GM19467 (cell line): ENCODE data around the gene CNTNAP2.

ENCODE experiments used
- ATAC-seq: cut with Tn5 transposase; IDR thresholded peaks from one replicate; pipeline ENCODE4 v1.9.1; 2021; ENCODE audit warnings: mild to moderate bottlenecking, moderate library complexity; ENCODE audit not compliant: unreplicated experiment

The CNTNAP2 gene

GRCh38 chr7:148107443-148108127 lies 1991.0 kb downstream of the CNTNAP2 start:
- ATAC-seq, result no peak

- no peak for ATAC-seq
These were observed 1991.8 kb downstream of the CNTNAP2 start for GRCh38 chr7:148108381-148108780.

- no peak for ATAC-seq
These were observed 1993.7 kb downstream of the CNTNAP2 start for GRCh38 chr7:148110097-148110868.

GRCh38 chr7:148114804-148115203 lies 1998.2 kb downstream of the CNTNAP2 start:
- no peak for ATAC-seq

GRCh38 chr7:148115308-148115707 lies 1998.7 kb downstream of the CNTNAP2 start:
- ATAC-seq, result no peak

GRCh38 chr7:148116195-148116594 lies 1999.6 kb downstream of the CNTNAP2 start:
- ATAC-seq, result no peak

- no peak for ATAC-seq
These were observed 2000.3 kb downstream of the CNTNAP2 start for GRCh38 chr7:148116829-148117403.

GRCh38 chr7:148118371-148118770 lies 2001.8 kb downstream of the CNTNAP2 start:
- no peak for ATAC-seq

GRCh38 chr7:148121401-148121800 lies 2004.8 kb downstream of the CNTNAP2 start:
- ATAC-seq, result no peak

- ATAC-seq, result no peak
These were observed 2005.2 kb downstream of the CNTNAP2 start for GRCh38 chr7:148121847-148122246.

- no peak for ATAC-seq
These were observed 2007.9 kb downstream of the CNTNAP2 start for GRCh38 chr7:148124477-148124876.

- ATAC-seq, result no peak
These were observed 2010.8 kb downstream of the CNTNAP2 start for GRCh38 chr7:148127374-148127773.

GRCh38 chr7:148129023-148129422 lies 2012.4 kb downstream of the CNTNAP2 start:
- no peak for ATAC-seq

GRCh38 chr7:148135116-148135515 lies 2018.5 kb downstream of the CNTNAP2 start:
- ATAC-seq, result no peak

GRCh38 chr7:148135997-148136396 lies 2019.4 kb downstream of the CNTNAP2 start:
- ATAC-seq, result no peak

GRCh38 chr7:148142660-148143248 lies 2026.2 kb downstream of the CNTNAP2 start:
- no peak for ATAC-seq

GRCh38 chr7:148144827-148145226 lies 2028.2 kb downstream of the CNTNAP2 start:
- no peak for ATAC-seq

- ATAC-seq, result no peak
These were observed 2029.7 kb downstream of the CNTNAP2 start for GRCh38 chr7:148146346-148146745.

- no peak for ATAC-seq
These were observed 2030.8 kb downstream of the CNTNAP2 start for GRCh38 chr7:148147438-148147837.

GRCh38 chr7:148148456-148148855 lies 2031.9 kb downstream of the CNTNAP2 start:
- ATAC-seq, result no peak

- ATAC-seq, result no peak
These were observed 2033.1 kb downstream of the CNTNAP2 start for GRCh38 chr7:148149730-148150129.

- ATAC-seq, result no peak
These were observed 2035.2 kb downstream of the CNTNAP2 start for GRCh38 chr7:148151778-148152177.
